ENCODE measurements around the gene NAA80. TPM values are rescaled to one million over a fixed set of nuclear protein-coding genes. Genes with fewer than 3 reads are reported as not detected.

Gene NAA80
- total and polyA plus RNA-seq, 2 of the 13 experiments (the other 11 are each of a cell fraction or from before 2014, with no cell fraction given), result 3.4 to 8.7 TPM

- TF ChIP-seq XBP1 (CRISPR knock-in tag; IDR thresholded peaks at IDR 0.05) (no peak), MBNL3 (CRISPR knock-in tag; conservative IDR thresholded peaks at IDR 0.05) (no peak), ELF4 (CRISPR knock-in tag; IDR thresholded peaks at IDR 0.05; ENCODE audit: borderline replicate concordance) (no peak), HNRNPLL (IDR thresholded peaks at IDR 0.05; ENCODE audit: low read depth, low read length, poor library complexity, severe bottlenecking) (no peak), MNT (IDR thresholded peaks at IDR 0.05) (no peak), SNAI1 (CRISPR knock-in tag; IDR thresholded peaks at IDR 0.05; ENCODE audit: borderline replicate concordance) (no peak), ZNF292 (CRISPR knock-in tag; IDR thresholded peaks at IDR 0.05; ENCODE audit: borderline replicate concordance, low read depth) (no peak), ZBTB20 (CRISPR knock-in tag; IDR thresholded peaks at IDR 0.05; ENCODE audit: borderline replicate concordance, low read depth) (peak; percentile 56; the same call in 1 of the 2 replicates), ZGPAT (CRISPR knock-in tag; IDR thresholded peaks at IDR 0.05) (no peak), MLXIP (CRISPR knock-in tag; IDR thresholded peaks at IDR 0.05; ENCODE audit: borderline replicate concordance) (no peak), MEIS1 (CRISPR knock-in tag; IDR thresholded peaks at IDR 0.05; ENCODE audit: borderline replicate concordance) (0 out of 2 replicates have a peak, but pooled peaks have one; percentile 42), MAFG (CRISPR knock-in tag; IDR thresholded peaks at IDR 0.05) (no peak), CBX5 (CRISPR knock-in tag; IDR thresholded peaks at IDR 0.05; ENCODE audit: borderline replicate concordance) (no peak), TFDP1 (CRISPR knock-in tag; IDR thresholded peaks at IDR 0.05; ENCODE audit: borderline replicate concordance) (peak; percentile 16; the same call in 1 of the 2 replicates), POGZ (CRISPR knock-in tag; IDR thresholded peaks at IDR 0.05) (peak; percentile 5; the same call in 1 of the 2 replicates), CEBPZ (IDR thresholded peaks at IDR 0.05; ENCODE audit: low read length) (no peak), ZNF337 (CRISPR knock-in tag; IDR thresholded peaks at IDR 0.05; ENCODE audit: borderline replicate concordance, low read depth) (no peak), ZBTB21 (CRISPR knock-in tag; IDR thresholded peaks at IDR 0.05) (peak; percentile 85; the same call in 1 of the 2 replicates), ZNF776 (CRISPR knock-in tag; IDR thresholded peaks at IDR 0.05) (no peak)
Observed at GRCh38 chr3:50299638-50299928, 378 bp upstream of the NAA80 start (continued).
